ENCODE measurements around the gene RABGAP1.
A peak's percentile ranks its signal among the peaks of the same experiment; 100 is the strongest.

The RABGAP1 gene

DNA sequence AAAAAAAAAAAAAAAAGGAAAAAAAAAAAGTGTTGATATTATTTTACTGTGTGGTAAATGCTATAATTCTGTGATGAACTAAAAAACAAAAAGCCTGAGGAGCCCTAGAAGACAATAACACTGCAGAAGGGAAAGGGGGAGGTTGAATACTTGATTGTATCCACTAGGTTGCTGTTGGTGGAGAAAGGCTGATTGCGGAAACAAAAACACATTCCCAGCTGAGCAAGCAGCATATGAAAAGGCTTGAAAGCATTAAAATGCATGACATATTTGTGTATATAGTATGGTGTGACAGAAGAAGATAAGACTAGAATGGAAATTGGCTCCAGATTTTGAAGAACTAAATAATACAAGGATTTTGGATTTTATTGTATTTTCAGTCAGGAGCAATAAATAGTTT, 8.9 kb downstream of the RABGAP1 start (continued):
- TF ChIP-seq, protein P1, sequence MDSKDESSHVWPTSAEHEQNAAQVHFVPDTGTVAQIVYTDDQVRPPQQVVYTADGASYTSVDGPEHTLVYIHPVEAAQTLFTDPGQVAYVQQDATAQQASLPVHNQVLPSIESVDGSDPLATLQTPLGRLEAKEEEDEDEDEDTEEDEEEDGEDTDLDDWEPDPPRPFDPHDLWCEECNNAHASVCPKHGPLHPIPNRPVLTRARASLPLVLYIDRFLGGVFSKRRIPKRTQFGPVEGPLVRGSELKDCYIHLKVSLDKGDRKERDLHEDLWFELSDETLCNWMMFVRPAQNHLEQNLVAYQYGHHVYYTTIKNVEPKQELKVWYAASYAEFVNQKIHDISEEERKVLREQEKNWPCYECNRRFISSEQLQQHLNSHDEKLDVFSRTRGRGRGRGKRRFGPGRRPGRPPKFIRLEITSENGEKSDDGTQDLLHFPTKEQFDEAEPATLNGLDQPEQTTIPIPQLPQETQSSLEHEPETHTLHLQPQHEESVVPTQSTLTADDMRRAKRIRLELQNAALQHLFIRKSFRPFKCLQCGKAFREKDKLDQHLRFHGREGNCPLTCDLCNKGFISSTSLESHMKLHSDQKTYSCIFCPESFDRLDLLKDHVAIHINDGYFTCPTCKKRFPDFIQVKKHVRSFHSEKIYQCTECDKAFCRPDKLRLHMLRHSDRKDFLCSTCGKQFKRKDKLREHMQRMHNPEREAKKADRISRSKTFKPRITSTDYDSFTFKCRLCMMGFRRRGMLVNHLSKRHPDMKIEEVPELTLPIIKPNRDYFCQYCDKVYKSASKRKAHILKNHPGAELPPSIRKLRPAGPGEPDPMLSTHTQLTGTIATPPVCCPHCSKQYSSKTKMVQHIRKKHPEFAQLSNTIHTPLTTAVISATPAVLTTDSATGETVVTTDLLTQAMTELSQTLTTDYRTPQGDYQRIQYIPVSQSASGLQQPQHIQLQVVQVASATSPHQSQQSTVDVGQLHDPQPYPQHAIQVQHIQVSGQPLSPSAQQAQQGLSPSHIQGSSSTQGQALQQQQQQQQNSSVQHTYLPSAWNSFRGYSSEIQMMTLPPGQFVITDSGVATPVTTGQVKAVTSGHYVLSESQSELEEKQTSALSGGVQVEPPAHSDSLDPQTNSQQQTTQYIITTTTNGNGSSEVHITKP (tag by site-specific recombination; IDR thresholded peaks at IDR 0.05): peak; percentile 75

DNA sequence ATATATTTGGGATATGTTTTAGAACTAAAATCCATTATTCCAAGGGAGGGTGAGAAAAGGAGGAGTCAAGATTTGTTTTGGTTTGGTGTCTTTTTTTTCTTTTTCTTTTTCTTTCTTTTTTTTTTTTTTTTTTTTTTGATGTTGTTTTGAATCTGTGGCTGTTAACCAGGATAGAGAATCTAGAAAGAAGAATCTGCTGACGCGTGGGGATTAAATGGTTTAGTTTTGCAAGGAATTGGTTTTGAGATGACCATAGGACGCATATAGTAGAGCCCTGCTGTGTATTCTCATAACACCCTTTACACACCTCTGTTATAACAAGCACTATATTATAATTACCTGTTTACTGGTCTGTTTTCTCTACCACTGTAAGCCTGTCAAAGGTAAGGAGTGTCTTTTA, 9.4 kb downstream of the RABGAP1 start:
- H3K4me1 ChIP-seq (ENCODE audit: control insufficient read depth, insufficient read depth, low read length): 0 out of 2 replicates have a peak, but pooled peaks cover 2% of the 10 kb centered on the region
- no peaks in the 10 kb centered on the region for H3K9me3 ChIP-seq (ENCODE audit: control insufficient read depth, insufficient read depth, low read depth, low read length)
- H3K4me3 ChIP-seq (ENCODE audit: low read depth, low read length): no peak overlapping the region
- TF ChIP-seq KLF10 (tag by site-specific recombination; IDR thresholded peaks at IDR 0.05): no peak
- TF ChIP-seq MYNN (tag by site-specific recombination; IDR thresholded peaks at IDR 0.05; ENCODE audit: borderline replicate concordance): no peak
- no peak for TF ChIP-seq ZNF274 (IDR thresholded peaks at IDR 0.05; ENCODE audit: low read length)
- TF ChIP-seq ZNF274 (tag by site-specific recombination; IDR thresholded peaks at IDR 0.05; ENCODE audit: borderline replicate concordance): no peak
- TF ChIP-seq ZNF791 (tag by site-specific recombination; IDR thresholded peaks at IDR 0.05): no peak
- TF ChIP-seq, protein P2, sequence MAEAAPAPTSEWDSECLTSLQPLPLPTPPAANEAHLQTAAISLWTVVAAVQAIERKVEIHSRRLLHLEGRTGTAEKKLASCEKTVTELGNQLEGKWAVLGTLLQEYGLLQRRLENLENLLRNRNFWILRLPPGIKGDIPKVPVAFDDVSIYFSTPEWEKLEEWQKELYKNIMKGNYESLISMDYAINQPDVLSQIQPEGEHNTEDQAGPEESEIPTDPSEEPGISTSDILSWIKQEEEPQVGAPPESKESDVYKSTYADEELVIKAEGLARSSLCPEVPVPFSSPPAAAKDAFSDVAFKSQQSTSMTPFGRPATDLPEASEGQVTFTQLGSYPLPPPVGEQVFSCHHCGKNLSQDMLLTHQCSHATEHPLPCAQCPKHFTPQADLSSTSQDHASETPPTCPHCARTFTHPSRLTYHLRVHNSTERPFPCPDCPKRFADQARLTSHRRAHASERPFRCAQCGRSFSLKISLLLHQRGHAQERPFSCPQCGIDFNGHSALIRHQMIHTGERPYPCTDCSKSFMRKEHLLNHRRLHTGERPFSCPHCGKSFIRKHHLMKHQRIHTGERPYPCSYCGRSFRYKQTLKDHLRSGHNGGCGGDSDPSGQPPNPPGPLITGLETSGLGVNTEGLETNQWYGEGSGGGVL (tag by site-specific recombination; IDR thresholded peaks at IDR 0.05): no peak
- TF ChIP-seq ZNF560 (tag by site-specific recombination; IDR thresholded peaks at IDR 0.05; ENCODE audit: borderline replicate concordance): no peak
- TF ChIP-seq, protein P3, sequence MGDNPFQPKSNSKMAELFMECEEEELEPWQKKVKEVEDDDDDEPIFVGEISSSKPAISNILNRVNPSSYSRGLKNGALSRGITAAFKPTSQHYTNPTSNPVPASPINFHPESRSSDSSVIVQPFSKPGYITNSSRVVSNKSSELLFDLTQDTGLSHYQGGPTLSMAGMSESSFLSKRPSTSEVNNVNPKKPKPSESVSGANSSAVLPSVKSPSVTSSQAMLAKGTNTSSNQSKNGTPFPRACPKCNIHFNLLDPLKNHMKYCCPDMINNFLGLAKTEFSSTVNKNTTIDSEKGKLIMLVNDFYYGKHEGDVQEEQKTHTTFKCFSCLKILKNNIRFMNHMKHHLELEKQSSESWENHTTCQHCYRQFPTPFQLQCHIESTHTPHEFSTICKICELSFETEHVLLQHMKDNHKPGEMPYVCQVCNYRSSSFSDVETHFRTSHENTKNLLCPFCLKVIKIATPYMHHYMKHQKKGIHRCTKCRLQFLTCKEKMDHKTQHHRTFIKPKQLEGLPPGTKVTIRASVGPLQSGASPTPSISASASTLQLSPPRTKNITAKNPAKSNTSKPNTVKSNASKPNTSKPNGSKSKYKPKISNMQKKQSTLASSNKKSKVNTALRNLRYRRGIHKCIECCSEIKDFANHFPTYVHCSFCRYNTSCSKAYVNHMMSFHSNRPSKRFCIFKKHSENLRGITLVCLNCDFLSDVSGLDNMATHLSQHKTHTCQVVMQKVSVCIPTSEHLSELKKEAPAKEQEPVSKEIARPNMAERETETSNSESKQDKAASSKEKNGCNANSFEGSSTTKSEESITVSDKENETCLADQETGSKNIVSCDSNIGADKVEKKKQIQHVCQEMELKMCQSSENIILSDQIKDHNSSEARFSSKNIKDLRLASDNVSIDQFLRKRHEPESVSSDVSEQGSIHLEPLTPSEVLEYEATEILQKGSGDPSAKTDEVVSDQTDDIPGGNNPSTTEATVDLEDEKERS (tag by site-specific recombination; IDR thresholded peaks at IDR 0.05): no peak
- no peak for TF ChIP-seq IKZF3 (tag by site-specific recombination; IDR thresholded peaks at IDR 0.05)
- TF ChIP-seq, protein P4, sequence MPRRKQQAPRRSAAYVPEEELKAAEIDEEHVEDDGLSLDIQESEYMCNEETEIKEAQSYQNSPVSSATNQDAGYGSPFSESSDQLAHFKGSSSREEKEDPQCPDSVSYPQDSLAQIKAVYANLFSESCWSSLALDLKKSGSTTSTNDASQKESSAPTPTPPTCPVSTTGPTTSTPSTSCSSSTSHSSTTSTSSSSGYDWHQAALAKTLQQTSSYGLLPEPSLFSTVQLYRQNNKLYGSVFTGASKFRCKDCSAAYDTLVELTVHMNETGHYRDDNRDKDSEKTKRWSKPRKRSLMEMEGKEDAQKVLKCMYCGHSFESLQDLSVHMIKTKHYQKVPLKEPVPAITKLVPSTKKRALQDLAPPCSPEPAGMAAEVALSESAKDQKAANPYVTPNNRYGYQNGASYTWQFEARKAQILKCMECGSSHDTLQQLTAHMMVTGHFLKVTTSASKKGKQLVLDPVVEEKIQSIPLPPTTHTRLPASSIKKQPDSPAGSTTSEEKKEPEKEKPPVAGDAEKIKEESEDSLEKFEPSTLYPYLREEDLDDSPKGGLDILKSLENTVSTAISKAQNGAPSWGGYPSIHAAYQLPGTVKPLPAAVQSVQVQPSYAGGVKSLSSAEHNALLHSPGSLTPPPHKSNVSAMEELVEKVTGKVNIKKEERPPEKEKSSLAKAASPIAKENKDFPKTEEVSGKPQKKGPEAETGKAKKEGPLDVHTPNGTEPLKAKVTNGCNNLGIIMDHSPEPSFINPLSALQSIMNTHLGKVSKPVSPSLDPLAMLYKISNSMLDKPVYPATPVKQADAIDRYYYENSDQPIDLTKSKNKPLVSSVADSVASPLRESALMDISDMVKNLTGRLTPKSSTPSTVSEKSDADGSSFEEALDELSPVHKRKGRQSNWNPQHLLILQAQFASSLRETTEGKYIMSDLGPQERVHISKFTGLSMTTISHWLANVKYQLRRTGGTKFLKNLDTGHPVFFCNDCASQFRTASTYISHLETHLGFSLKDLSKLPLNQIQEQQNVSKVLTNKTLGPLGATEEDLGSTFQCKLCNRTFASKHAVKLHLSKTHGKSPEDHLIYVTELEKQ (tag by site-specific recombination; IDR thresholded peaks at IDR 0.05; ENCODE audit: borderline replicate concordance): no peak
- no peak for TF ChIP-seq ZNF16 (tag by site-specific recombination; IDR thresholded peaks at IDR 0.05; ENCODE audit: low read depth)
- TF ChIP-seq ZBTB17 (tag by site-specific recombination; IDR thresholded peaks at IDR 0.05): no peak
- TF ChIP-seq, protein P5, sequence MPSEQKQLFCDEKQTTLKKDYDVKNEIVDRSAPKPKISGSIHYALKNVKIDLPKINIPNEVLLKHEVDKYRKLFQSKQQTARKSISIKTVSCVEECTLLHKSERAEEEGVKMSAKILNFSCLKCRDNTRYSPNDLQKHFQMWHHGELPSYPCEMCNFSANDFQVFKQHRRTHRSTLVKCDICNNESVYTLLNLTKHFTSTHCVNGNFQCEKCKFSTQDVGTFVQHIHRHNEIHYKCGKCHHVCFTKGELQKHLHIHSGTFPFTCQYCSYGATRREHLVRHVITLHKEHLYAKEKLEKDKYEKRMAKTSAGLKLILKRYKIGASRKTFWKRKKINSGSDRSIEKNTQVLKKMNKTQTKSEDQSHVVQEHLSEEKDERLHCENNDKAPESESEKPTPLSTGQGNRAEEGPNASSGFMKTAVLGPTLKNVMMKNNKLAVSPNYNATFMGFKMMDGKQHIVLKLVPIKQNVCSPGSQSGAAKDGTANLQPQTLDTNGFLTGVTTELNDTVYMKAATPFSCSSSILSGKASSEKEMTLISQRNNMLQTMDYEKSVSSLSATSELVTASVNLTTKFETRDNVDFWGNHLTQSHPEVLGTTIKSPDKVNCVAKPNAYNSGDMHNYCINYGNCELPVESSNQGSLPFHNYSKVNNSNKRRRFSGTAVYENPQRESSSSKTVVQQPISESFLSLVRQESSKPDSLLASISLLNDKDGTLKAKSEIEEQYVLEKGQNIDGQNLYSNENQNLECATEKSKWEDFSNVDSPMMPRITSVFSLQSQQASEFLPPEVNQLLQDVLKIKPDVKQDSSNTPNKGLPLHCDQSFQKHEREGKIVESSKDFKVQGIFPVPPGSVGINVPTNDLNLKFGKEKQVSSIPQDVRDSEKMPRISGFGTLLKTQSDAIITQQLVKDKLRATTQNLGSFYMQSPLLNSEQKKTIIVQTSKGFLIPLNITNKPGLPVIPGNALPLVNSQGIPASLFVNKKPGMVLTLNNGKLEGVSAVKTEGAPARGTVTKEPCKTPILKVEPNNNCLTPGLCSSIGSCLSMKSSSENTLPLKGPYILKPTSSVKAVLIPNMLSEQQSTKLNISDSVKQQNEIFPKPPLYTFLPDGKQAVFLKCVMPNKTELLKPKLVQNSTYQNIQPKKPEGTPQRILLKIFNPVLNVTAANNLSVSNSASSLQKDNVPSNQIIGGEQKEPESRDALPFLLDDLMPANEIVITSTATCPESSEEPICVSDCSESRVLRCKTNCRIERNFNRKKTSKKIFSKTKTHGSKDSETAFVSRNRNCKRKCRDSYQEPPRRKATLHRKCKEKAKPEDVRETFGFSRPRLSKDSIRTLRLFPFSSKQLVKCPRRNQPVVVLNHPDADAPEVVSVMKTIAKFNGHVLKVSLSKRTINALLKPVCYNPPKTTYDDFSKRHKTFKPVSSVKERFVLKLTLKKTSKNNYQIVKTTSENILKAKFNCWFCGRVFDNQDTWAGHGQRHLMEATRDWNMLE (tag by site-specific recombination; conservative IDR thresholded peaks at IDR 0.05; ENCODE audit: low read depth): no peak
- TF ChIP-seq ZNF548 (tag by site-specific recombination; IDR thresholded peaks at IDR 0.05): no peak
- no peak for TF ChIP-seq ZNF132 (tag by site-specific recombination; IDR thresholded peaks at IDR 0.05; ENCODE audit: borderline replicate concordance)
- TF ChIP-seq ZNF792 (tag by site-specific recombination; IDR thresholded peaks at IDR 0.05): no peak
- no peak for TF ChIP-seq ZNF664 (tag by site-specific recombination; IDR thresholded peaks at IDR 0.05)
- H3K27ac ChIP-seq (ENCODE audit: extremely low read depth, low read depth, low read length): no peak overlapping the region
- CTCF ChIA-PET: no interaction called here
- POLR2A ChIA-PET: interaction anchor here (1.2 kb wide), 1 partner anchor 10 kb away, joined by 4 read pairs; the partner anchor contains the start of gene RABGAP1
- no peaks in the 10 kb centered on the region for H3K36me3 ChIP-seq (ENCODE audit: control insufficient read depth in 2 of 2, insufficient read depth in 1 of 2, low read length in 2 of 2)

Data from HEK293 (cell line).